Measurements from ENCODE around the gene TLE2.

TLE2 gene

DNA sequence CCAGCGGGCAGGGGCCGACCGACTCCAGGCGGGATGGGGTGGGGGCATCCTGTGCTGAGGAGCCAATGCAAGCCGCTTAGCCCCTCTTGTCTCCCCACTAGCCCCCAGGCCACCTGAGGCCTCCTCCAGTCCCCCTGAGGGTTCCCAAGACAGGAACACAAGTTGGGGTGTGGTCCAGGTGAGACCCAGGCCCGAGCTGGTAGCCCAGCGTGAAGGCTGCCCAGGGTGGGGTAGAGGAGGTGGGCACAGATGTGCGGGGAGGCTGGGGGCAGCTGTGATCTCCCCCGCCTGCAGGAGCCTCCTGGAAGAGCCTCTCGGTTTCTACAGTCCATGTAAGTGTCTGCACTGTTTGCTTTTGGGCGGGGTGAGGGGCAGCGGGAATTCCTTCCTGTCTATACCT is 41.3 kb downstream of the TLE2 start:
- peaks cover 0 to 31% (median 12%) of the 10 kb centered on the region in 4 experiments for H3K4me1 ChIP-seq (ENCODE audit: control extremely low read depth in 1 of 4, control insufficient read depth in 4 of 4, insufficient read depth in 4 of 4, low read length in 3 of 4)

DNA sequence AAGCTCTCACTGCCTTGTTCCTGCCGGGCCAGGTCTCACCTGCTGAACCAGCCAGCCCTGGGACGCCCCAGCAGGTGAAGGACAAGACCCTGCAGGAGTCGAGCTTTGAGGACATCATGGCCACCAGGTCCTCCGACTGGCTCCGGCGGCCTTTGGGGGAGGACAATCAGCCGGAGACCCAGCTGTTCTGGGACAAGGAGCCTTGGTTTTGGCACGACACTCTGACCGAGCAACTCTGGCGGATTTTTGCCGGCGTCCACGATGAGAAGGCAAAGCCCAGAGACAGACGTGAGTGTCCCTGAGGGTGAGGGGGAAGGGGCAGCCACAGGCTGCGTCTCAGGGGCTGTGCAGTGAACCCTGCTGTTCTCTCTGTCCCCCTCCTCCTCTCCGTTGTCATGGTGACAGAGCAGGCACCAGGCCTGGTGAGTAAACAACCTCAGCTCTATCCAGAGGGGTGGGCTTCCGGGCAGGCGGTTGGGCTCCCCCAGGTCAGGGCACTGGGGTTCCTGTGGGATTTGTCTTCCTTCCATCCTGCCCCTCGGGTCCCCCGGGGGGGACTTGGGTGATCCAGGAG is 42.0 kb downstream of the TLE2 start:
- DNase-seq = peak in 2 of 3 donors; percentile 59 to 69
- H3K27ac ChIP-seq (ENCODE audit: insufficient read depth in 1 of 2, low read depth in 1 of 2, low read length in 2 of 2, poor library complexity in 1 of 2, severe bottlenecking in 2 of 2) = no peak overlapping the region
- ChIA-PET POLR2A (interaction anchor here (0.8 kb wide), 1 partner anchor 41 kb away, joined by 3 read pairs; no protein-coding TSS in a partner anchor), CTCF (interaction anchor here (1.3 kb wide), 1 partner anchor 11 kb away, joined by 6 read pairs; no protein-coding TSS in a partner anchor)
- no peaks in the 10 kb centered on the region for H3K9me3 ChIP-seq (ENCODE audit: control extremely low read depth in 1 of 5, control insufficient read depth in 4 of 5, insufficient read depth in 2 of 5, low read depth in 1 of 5, low read length in 4 of 5)
- WGBS (ENCODE audit: insufficient coverage) = 50% methylated on average over 19 of the region's 20 CpGs
- peaks cover 0 to 35% (median 14%) of the 10 kb centered on the region in 4 experiments for H3K4me1 ChIP-seq (ENCODE audit: control extremely low read depth in 1 of 4, control insufficient read depth in 4 of 4, insufficient read depth in 4 of 4, low read length in 3 of 4)
- H3K36me3 ChIP-seq (ENCODE audit: control insufficient read depth in 4 of 4, insufficient read depth in 4 of 4, low read length in 3 of 4) = no peaks in the 10 kb centered on the region
- peak overlapping the region in 2 of 7 experiments; percentile 13 to 32 for H3K4me3 ChIP-seq (ENCODE audit: control insufficient read depth in 1 of 7, extremely low read depth in 1 of 7, insufficient read depth in 4 of 7, low read depth in 2 of 7, low read length in 6 of 7)
- H3K27me3 ChIP-seq (replicated peaks in 2 of 5; ENCODE audit: control insufficient read depth in 4 of 5, insufficient read depth in 5 of 5, low read length in 4 of 5) = no peaks in the 10 kb centered on the region

More for the DNA sequence above, 41.3 kb downstream of the TLE2 start:
- Histone ChIP-seq H3K27me3 (replicated peaks in 2 of 5; ENCODE audit: control insufficient read depth in 4 of 5, insufficient read depth in 5 of 5, low read length in 4 of 5) (no peaks in the 10 kb centered on the region), H3K4me3 (ENCODE audit: control insufficient read depth in 1 of 7, extremely low read depth in 1 of 7, insufficient read depth in 4 of 7, low read depth in 2 of 7, low read length in 6 of 7) (no peak overlapping the region), H3K9me3 (ENCODE audit: control extremely low read depth in 1 of 5, control insufficient read depth in 4 of 5, insufficient read depth in 2 of 5, low read depth in 1 of 5, low read length in 4 of 5) (no peaks in the 10 kb centered on the region), H3K36me3 (ENCODE audit: control insufficient read depth in 4 of 4, insufficient read depth in 4 of 4, low read length in 3 of 4) (no peaks in the 10 kb centered on the region), H3K27ac (ENCODE audit: insufficient read depth in 1 of 2, low read depth in 1 of 2, low read length in 2 of 2, poor library complexity in 1 of 2, severe bottlenecking in 2 of 2) (no peak overlapping the region)
- ChIA-PET CTCF (no interaction called here), POLR2A (no interaction called here)
- no peak for DNase-seq
- 94% methylated on average over 5 of the region's 12 CpGs for WGBS (ENCODE audit: insufficient coverage)

DNA sequence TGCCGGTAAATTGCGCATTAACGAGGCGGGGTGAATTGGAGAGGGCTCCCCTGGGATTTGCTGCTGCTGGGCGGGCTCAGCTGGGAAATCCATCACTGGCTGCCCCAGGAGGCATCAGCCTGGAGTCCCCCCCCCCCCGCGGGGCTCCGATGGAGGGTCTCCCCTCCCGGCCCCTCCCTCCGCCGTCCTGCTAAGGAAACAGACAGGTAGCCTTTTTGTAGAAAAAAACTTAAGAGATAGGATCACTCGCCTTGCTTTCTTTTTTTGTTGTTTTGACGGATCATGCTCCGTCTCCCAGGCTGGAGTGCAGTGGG is 44.9 kb downstream of the TLE2 start:
- ChIA-PET CTCF (interaction anchor here (1.5 kb wide), 1 partner anchor 20 kb away, joined by 3 read pairs; no protein-coding TSS in a partner anchor), POLR2A (no interaction called here)
- H3K27me3 ChIP-seq (replicated peaks in 2 of 5; ENCODE audit: control insufficient read depth in 4 of 5, insufficient read depth in 5 of 5, low read length in 4 of 5) = no peaks in the 10 kb centered on the region
- 0% methylated on average over 7 of the region's 14 CpGs for WGBS (ENCODE audit: insufficient coverage)
- peak overlapping the region in 3 of 7 experiments; percentile 36 to 68 (median 52) for H3K4me3 ChIP-seq (ENCODE audit: control insufficient read depth in 1 of 7, extremely low read depth in 1 of 7, insufficient read depth in 4 of 7, low read depth in 2 of 7, low read length in 6 of 7)
- DNase-seq = no peak
- H3K27ac ChIP-seq (ENCODE audit: insufficient read depth in 1 of 2, low read depth in 1 of 2, low read length in 2 of 2, poor library complexity in 1 of 2, severe bottlenecking in 2 of 2) = no peak overlapping the region
- peaks cover 0 to 35% (median 14%) of the 10 kb centered on the region in 4 experiments for H3K4me1 ChIP-seq (ENCODE audit: control extremely low read depth in 1 of 4, control insufficient read depth in 4 of 4, insufficient read depth in 4 of 4, low read length in 3 of 4)
- H3K9me3 ChIP-seq (ENCODE audit: control extremely low read depth in 1 of 5, control insufficient read depth in 4 of 5, insufficient read depth in 2 of 5, low read depth in 1 of 5, low read length in 4 of 5) = no peaks in the 10 kb centered on the region
- H3K36me3 ChIP-seq (ENCODE audit: control insufficient read depth in 4 of 4, insufficient read depth in 4 of 4, low read length in 3 of 4) = no peaks in the 10 kb centered on the region

DNA sequence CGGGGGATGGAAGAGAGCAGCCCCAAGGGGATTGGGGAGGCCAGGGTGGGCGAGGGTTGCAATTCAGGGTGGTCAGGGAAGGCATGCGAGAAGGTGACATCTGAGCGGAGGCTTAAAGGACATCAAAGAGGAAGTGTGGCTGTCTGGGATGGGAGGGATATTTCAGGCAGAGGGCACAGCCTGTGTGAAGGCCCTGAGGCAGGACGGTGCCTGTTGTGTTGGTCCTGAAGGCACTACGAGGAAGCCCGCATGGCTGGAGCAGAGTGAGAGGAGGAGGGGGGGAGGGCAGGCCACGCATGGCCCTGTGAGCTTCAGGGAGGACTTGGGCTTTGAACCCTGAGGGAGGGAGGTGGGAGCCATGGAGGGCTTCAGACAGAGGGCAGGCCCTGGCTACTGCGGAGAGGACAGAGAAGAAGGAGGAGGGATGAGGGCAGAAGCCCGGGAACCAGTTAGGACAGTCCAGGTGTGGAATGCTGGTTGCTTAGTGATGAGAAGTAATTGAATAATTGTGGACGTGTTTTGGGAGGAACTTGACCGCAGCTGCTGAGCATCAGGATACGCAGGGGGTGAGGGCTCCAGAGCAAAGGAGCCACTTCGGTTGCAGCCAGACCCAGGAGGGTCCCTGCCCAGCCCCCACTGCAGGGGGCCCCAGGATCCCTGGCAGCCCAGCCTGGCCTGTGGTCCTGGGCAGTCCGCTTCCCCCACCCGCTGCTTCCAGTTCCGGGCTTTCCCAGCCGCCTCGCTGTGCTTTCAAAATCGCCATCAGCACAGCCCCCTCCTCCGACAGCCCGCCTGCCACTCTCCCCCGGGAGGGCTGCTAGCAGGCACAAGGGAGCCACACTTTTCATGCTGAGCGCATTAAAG is 45.5 kb downstream of the TLE2 start:
- Histone ChIP-seq H3K9me3 (ENCODE audit: control extremely low read depth in 1 of 5, control insufficient read depth in 4 of 5, insufficient read depth in 2 of 5, low read depth in 1 of 5, low read length in 4 of 5) (no peaks in the 10 kb centered on the region), H3K27me3 (replicated peaks in 2 of 5; ENCODE audit: control insufficient read depth in 4 of 5, insufficient read depth in 5 of 5, low read length in 4 of 5) (no peaks in the 10 kb centered on the region), H3K27ac (ENCODE audit: insufficient read depth in 1 of 2, low read depth in 1 of 2, low read length in 2 of 2, poor library complexity in 1 of 2, severe bottlenecking in 2 of 2) (no peak overlapping the region), H3K4me3 (ENCODE audit: control insufficient read depth in 1 of 7, extremely low read depth in 1 of 7, insufficient read depth in 4 of 7, low read depth in 2 of 7, low read length in 6 of 7) (peak overlapping the region in 3 of 7 experiments; percentile 36 to 68 (median 52)), H3K36me3 (ENCODE audit: control insufficient read depth in 4 of 4, insufficient read depth in 4 of 4, low read length in 3 of 4) (no peaks in the 10 kb centered on the region), H3K4me1 (ENCODE audit: control extremely low read depth in 1 of 4, control insufficient read depth in 4 of 4, insufficient read depth in 4 of 4, low read length in 3 of 4) (peaks cover 0 to 35% (median 14%) of the 10 kb centered on the region in 4 experiments)
- ChIA-PET CTCF (interaction anchor here (0.9 to 1.5 kb wide), 2 partner anchors 21 kb away, joined by 3 read pairs; no protein-coding TSS in a partner anchor), POLR2A (no interaction called here)
- WGBS (ENCODE audit: insufficient coverage) = 28% methylated on average over 22 of the region's 24 CpGs
- peak in 2 of 3 donors; percentile 49 to 60 for DNase-seq

DNA sequence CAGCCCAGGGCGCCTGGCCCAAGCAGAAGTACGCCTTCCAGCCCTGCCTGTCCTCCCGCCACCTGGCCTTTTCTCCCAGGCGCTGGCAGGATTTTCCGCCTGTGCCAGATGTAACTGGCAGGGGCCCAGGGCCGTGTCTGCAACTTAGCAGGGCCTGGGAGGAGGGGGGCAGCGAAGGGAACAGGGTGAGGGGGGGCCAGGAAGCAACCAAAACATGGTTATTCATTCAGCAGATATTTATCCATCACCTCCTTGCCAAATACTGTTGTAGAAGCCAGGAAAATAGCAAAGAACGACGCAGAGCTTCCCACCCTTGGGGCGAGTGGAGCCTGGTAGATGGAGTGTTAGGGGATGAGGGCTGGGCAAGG is 46.1 kb downstream of the TLE2 start:
- H3K4me3 ChIP-seq (ENCODE audit: control insufficient read depth in 1 of 7, extremely low read depth in 1 of 7, insufficient read depth in 4 of 7, low read depth in 2 of 7, low read length in 6 of 7) = no peak overlapping the region
- peak in 2 of 3 donors; percentile 64 to 73 for DNase-seq
- CTCF ChIA-PET = interaction anchor here (0.9 kb wide), 1 partner anchor 20 kb away, joined by 3 read pairs; no protein-coding TSS in a partner anchor
- H3K36me3 ChIP-seq (ENCODE audit: control insufficient read depth in 4 of 4, insufficient read depth in 4 of 4, low read length in 3 of 4) = no peaks in the 10 kb centered on the region
- POLR2A ChIA-PET = no interaction called here
- no peaks in the 10 kb centered on the region for H3K27me3 ChIP-seq (replicated peaks in 2 of 5; ENCODE audit: control insufficient read depth in 4 of 5, insufficient read depth in 5 of 5, low read length in 4 of 5)
- H3K27ac ChIP-seq (ENCODE audit: insufficient read depth in 1 of 2, low read depth in 1 of 2, low read length in 2 of 2, poor library complexity in 1 of 2, severe bottlenecking in 2 of 2) = no peak overlapping the region
- peaks cover 0 to 35% (median 14%) of the 10 kb centered on the region in 4 experiments for H3K4me1 ChIP-seq (ENCODE audit: control extremely low read depth in 1 of 4, control insufficient read depth in 4 of 4, insufficient read depth in 4 of 4, low read length in 3 of 4)
- no peaks in the 10 kb centered on the region for H3K9me3 ChIP-seq (ENCODE audit: control extremely low read depth in 1 of 5, control insufficient read depth in 4 of 5, insufficient read depth in 2 of 5, low read depth in 1 of 5, low read length in 4 of 5)
- 0% methylated on average over 5 of the region's 10 CpGs for WGBS (ENCODE audit: insufficient coverage)

DNA sequence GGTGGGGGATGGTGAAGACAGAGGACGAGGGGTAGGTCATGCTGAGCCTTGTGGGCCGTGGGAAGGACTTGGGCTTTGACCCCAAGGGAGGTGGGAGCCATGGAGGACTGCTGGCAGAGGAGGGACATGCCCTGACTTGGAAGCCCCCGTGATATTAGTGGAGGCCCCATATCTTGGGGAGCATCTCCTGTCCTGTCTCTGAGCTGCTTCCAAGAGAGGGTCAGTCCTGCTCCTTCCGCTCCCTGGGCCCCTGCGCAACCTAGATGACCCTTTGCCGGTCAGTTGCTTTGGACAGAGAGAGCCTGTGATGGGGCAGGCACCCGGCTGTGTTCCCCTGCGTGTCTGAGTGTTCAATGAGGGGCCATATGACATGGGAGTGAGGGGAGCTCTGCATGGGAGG is 46.5 kb downstream of the TLE2 start:
- H3K9me3 ChIP-seq (ENCODE audit: control extremely low read depth in 1 of 5, control insufficient read depth in 4 of 5, insufficient read depth in 2 of 5, low read depth in 1 of 5, low read length in 4 of 5) = no peaks in the 10 kb centered on the region
- H3K4me1 ChIP-seq (ENCODE audit: control extremely low read depth in 1 of 4, control insufficient read depth in 4 of 4, insufficient read depth in 4 of 4, low read length in 3 of 4) = peaks cover 0 to 34% (median 14%) of the 10 kb centered on the region in 4 experiments
- H3K4me3 ChIP-seq (ENCODE audit: control insufficient read depth in 1 of 7, extremely low read depth in 1 of 7, insufficient read depth in 4 of 7, low read depth in 2 of 7, low read length in 6 of 7) = no peak overlapping the region
- no peak for DNase-seq
- no peaks in the 10 kb centered on the region for H3K36me3 ChIP-seq (ENCODE audit: control insufficient read depth in 4 of 4, insufficient read depth in 4 of 4, low read length in 3 of 4)
- CTCF ChIA-PET = interaction anchor here (0.9 kb wide), 1 partner anchor 20 kb away, joined by 3 read pairs; no protein-coding TSS in a partner anchor
- H3K27me3 ChIP-seq (replicated peaks in 2 of 5; ENCODE audit: control insufficient read depth in 4 of 5, insufficient read depth in 5 of 5, low read length in 4 of 5) = no peaks in the 10 kb centered on the region
- no peak overlapping the region for H3K27ac ChIP-seq (ENCODE audit: insufficient read depth in 1 of 2, low read depth in 1 of 2, low read length in 2 of 2, poor library complexity in 1 of 2, severe bottlenecking in 2 of 2)
- POLR2A ChIA-PET = interaction anchor here (0.6 kb wide), 1 partner anchor 14 kb away, joined by 3 read pairs; no protein-coding TSS in a partner anchor
- 59% methylated on average over 7 of the region's 8 CpGs for WGBS (ENCODE audit: insufficient coverage)

DNA sequence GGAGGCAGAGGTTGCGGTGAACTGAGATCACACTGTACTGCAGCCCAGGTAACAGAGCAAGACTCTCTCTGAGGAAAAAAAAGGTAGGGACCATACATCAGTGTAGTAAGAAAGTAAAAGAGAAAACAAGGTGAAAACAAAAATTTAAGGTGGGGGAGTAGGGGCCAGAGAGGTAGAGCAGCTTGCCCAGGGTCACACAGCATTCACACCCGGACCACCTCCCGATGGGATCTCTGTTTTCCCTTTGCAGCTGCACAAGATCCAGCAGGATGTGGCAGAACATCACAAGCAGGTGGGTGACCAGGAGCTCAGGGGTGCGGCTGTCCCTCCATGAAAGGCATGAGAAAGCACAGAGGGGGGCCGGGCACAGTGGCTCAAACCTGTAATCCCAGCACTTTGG is 47.2 kb downstream of the TLE2 start:
- Histone ChIP-seq H3K27me3 (replicated peaks in 2 of 5; ENCODE audit: control insufficient read depth in 4 of 5, insufficient read depth in 5 of 5, low read length in 4 of 5) (no peaks in the 10 kb centered on the region), H3K4me3 (ENCODE audit: control insufficient read depth in 1 of 7, extremely low read depth in 1 of 7, insufficient read depth in 4 of 7, low read depth in 2 of 7, low read length in 6 of 7) (no peak overlapping the region), H3K9me3 (ENCODE audit: control extremely low read depth in 1 of 5, control insufficient read depth in 4 of 5, insufficient read depth in 2 of 5, low read depth in 1 of 5, low read length in 4 of 5) (no peaks in the 10 kb centered on the region), H3K36me3 (ENCODE audit: control insufficient read depth in 4 of 4, insufficient read depth in 4 of 4, low read length in 3 of 4) (no peaks in the 10 kb centered on the region), H3K27ac (ENCODE audit: insufficient read depth in 1 of 2, low read depth in 1 of 2, low read length in 2 of 2, poor library complexity in 1 of 2, severe bottlenecking in 2 of 2) (no peak overlapping the region), H3K4me1 (ENCODE audit: control extremely low read depth in 1 of 4, control insufficient read depth in 4 of 4, insufficient read depth in 4 of 4, low read length in 3 of 4) (peaks cover 0 to 32% (median 14%) of the 10 kb centered on the region in 4 experiments)
- DNase-seq = no peak
- 94% methylated on average over 4 of the region's 5 CpGs for WGBS (ENCODE audit: insufficient coverage)
- CTCF ChIA-PET = interaction anchor here (1.1 kb wide), 1 partner anchor 29 kb away, joined by 3 read pairs; no protein-coding TSS in a partner anchor
- POLR2A ChIA-PET = interaction anchor here (0.6 kb wide), 1 partner anchor 13 kb away, joined by 3 read pairs; no protein-coding TSS in a partner anchor

Measured in common myeloid progenitor, CD34-positive (primary cell).